ENCODE data around the gene RGPD6. TPM values are rescaled to one million over a fixed set of nuclear protein-coding genes. Genes with fewer than 3 reads are reported as not detected.
"Not testable (repeated sequence)": the region's sequence is repeated elsewhere in the genome, so short reads cannot be mapped to it uniquely, and the experiment has no call there.

The RGPD6 gene
- total and polyA plus RNA-seq, 2 of the 4 experiments (the other 2 are of a cell fraction), result 6.7 to 10.6 TPM

DNA sequence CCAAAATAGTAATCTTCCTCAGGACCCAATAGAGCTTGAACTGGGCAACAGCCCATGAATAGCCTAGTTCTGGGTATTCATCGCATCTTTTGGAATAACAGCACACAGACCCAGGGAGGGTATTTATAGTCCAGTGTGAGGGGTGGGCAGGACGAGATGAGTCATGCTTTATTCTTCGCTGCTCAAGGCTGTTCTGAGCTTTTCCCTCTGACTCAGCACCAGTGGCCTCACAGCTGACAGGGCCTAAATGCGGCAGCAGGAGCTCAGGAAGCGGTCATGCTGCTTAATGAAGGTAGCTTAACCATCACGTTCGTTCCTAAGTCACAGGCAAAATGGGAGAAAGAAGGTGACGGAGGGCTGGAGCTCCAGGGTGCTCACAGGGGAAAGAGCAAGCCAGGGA lies 111.7 kb downstream of the RGPD6 start:
- peak; percentile 97 for ATAC-seq (ENCODE audit: low read depth)
- H4K91ac ChIP-seq (ENCODE audit: insufficient read depth, low read depth, low read length); H2BK120ac ChIP-seq (ENCODE audit: low read depth, low read length); intact Hi-C loops (cut with micrococcal nuclease); H3K9me1 ChIP-seq (ENCODE audit: insufficient read depth, low read length); CTCF ChIA-PET; H2AFZ ChIP-seq (replicated peaks; ENCODE audit: low read length, poor library complexity); H2AK5ac ChIP-seq (ENCODE audit: low read depth, low read length); H3K9me3 ChIP-seq (ENCODE audit: control insufficient read depth, insufficient read depth, low read length); H3K56ac ChIP-seq (ENCODE audit: extremely low read depth, insufficient read depth, low read length); H2BK20ac ChIP-seq (ENCODE audit: low read depth, low read length); H4K8ac ChIP-seq (ENCODE audit: low read depth in 2 of 2, low read length in 2 of 2); H3K4me3 ChIP-seq (ENCODE audit: insufficient read depth, low read depth, low read length); H2BK15ac ChIP-seq (ENCODE audit: low read depth, low read length); H3K36me3 ChIP-seq (ENCODE audit: control insufficient read depth, insufficient read depth, low read length); H3K14ac ChIP-seq (replicated peaks; ENCODE audit: low read depth, low read length); POLR2A ChIA-PET (ENCODE audit: unreplicated experiment); dilution Hi-C loops (cut with HindIII; ENCODE audit: low sequenced_read_pairs, unreplicated experiment); H3K27ac ChIP-seq (ENCODE audit: insufficient read depth, low read length); H3K79me1 ChIP-seq (ENCODE audit: low read depth in 1 of 2, low read length in 2 of 2); H3K4me2 ChIP-seq (ENCODE audit: low read depth, low read length); H2BK5ac ChIP-seq (ENCODE audit: low read depth, low read length, poor library complexity, severe bottlenecking); H3K27me3 ChIP-seq (ENCODE audit: control insufficient read depth, insufficient read depth, low read length); H3K4ac ChIP-seq (ENCODE audit: low read depth, low read length); H4K20me1 ChIP-seq (ENCODE audit: insufficient read depth, low read length); DNase-seq; H3K18ac ChIP-seq (ENCODE audit: low read depth, low read length); H3K4me1 ChIP-seq (ENCODE audit: control insufficient read depth, insufficient read depth, low read length); H3K9ac ChIP-seq (ENCODE audit: low read depth, low read length); H2AK9ac ChIP-seq (replicated peaks; ENCODE audit: low read depth, low read length, poor library complexity); H3K23ac ChIP-seq (ENCODE audit: low read depth, low read length); in situ Hi-C loops (cut with MboI; ENCODE audit: low sequenced_read_pairs); H4K5ac ChIP-seq (ENCODE audit: low read depth, low read length); BruUV-seq (replicated peaks): not testable (repeated sequence)
- no CpG with 5 or more reads among the region's 8 CpGs for WGBS, 2 experiments (ENCODE audit: extremely low coverage in 2 of 2, insufficient read length in 1 of 2)

Small RNA genes within 50 kb of the gene (microRNA-seq; reads per million reads assigned to microRNA genes)
- gene AC108938.1 (ENCODE audit: insufficient read depth, insufficient read length), result not detected

Small RNA genes within 50 kb of the gene (small RNA-seq; reads per million reads assigned to genes)
- gene AC108938.1, result 0 reads per million in 5 experiments

Other genes with a start within 250 kb of the RGPD6 start
- gene LIMS4, start 104.4 kb downstream of the RGPD6 start, total RNA-seq (2012; rRNA removed), result 2.5 and 3.6 TPM in 2 replicates
- 5.2 and 5.7 TPM in 2 replicates for gene LIMS4, start 104.4 kb downstream of the RGPD6 start, polyA plus RNA-seq (2012; rRNA removed)
- 43.4 and 45.8 TPM in 2 replicates for gene BUB1, start 100.8 kb upstream of the RGPD6 start, total RNA-seq (2012; rRNA removed)
- 17.6 and 19.6 TPM in 2 replicates for gene BUB1, start 100.8 kb upstream of the RGPD6 start, polyA plus RNA-seq (2012; rRNA removed)
- not detected in 2 replicates for gene ACOXL, start 155.4 kb upstream of the RGPD6 start, total RNA-seq (2012; rRNA removed)
- not detected in 2 replicates for gene ACOXL, start 155.4 kb upstream of the RGPD6 start, polyA plus RNA-seq (2012; rRNA removed)

All from IMR-90 (cell line).